HG02678 (cell line): ENCODE results near the gene S100A7A.

ENCODE experiments used
- ATAC-seq: cut with Tn5 transposase; IDR thresholded peaks from one replicate; pipeline ENCODE4 v1.9.1; 2021; ENCODE audit warnings: mild to moderate bottlenecking, moderate library complexity; ENCODE audit not compliant: unreplicated experiment

The S100A7A gene

DNA sequence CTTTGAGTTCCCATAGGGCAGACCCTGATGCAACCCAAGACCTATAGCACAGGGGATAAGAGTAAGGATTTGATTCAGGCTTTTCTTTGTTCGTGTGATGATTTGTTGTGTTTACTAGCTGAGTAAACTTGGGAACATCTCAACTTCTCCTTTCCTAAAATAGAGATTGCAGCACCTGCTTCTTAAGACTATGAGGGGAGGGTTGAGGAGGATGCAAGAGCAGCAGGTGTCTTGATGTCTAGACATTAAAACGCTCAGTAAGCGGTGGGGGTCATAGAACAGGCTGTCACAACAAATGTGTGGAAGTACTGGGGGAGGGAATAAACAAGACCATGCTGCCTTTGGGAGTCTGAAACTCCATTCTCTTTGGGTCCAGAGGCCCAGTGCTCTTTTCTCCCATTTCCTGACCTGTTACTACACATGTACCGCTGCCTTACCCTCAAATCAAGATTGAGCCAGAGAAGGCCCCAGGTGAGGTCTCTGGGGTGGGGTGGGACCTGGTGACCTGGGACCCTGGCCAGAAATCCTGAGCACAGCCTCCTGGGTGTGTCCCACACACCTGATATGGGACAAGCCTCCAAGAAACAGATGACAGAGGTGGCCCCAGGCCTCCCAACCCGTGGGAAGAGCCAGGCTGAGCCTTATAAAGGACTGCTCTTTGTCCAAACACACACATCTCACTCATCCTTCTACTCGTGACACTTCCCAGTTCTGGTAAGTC lies at the start of gene S100A7A:
Gene S100A7A, plus strand, starts transcription at position 671 of the 721 bp plus-strand sequence. CDS start 1,563 bp downstream, outside the sequence.
- no peak for ATAC-seq

DNA sequence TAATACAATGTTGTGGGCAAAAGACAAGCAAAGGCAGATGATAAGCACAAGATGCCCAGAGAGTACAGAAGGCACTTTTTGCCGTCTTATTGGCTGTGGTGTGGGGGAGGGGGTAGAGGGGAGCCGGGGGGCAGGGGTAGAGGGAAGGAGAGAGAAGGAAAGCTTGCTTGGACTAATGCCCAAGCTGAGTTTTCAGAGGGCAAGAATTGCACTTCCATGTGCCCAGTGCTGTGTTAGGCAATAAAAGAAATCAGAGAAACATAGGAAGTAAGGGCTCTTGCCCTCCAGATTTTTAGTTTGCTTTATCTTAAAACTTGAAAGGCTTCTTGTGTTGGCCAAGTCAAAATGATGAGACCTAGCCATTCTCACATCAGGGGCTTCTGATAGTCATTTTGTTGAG lies 49.2 kb upstream of the S100A7A start:
- no peak for ATAC-seq

DNA sequence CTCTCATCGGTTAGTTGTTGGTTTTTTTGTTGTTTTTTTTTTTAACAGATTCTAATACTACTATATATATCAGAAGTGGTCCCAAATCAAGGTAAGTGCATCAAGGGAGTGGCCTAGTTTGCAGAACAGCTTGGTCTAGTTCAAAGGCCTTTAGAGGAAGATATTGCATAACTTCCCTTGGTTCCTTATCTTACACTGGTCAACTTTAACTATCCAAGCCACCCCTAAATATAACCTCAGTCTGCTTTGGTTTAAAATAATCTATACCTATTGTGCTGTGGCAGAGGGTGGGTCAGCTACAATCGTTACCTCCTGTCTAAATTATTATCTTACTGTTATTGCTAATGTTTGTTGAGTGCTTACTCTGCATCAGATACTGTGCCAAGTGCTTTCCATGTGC lies 47.8 kb upstream of the S100A7A start:
- no peak for ATAC-seq

DNA sequence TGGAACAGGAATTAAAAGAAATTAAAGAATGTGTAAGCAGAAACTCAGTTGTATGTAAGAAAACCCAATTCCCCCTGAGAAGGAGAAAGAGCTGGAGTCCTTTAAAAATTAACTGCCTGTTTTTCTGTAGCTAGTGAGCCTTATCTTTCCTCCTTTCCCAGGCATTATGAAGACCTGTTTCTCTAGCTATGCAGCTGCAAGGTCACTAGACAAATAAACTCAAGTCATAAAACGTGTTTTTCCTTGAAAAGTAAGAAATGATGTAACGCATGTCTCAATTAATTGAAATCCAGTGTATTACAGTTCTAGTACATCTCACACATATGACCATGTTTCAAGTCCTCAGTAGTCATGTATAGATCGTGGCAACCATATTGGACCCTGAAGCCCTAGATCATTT lies 46.2 kb upstream of the S100A7A start:
- ATAC-seq, result no peak

GRCh38 chr1:153371231-153371630 lies 45.1 kb upstream of the S100A7A start:
- no peak for ATAC-seq

DNA sequence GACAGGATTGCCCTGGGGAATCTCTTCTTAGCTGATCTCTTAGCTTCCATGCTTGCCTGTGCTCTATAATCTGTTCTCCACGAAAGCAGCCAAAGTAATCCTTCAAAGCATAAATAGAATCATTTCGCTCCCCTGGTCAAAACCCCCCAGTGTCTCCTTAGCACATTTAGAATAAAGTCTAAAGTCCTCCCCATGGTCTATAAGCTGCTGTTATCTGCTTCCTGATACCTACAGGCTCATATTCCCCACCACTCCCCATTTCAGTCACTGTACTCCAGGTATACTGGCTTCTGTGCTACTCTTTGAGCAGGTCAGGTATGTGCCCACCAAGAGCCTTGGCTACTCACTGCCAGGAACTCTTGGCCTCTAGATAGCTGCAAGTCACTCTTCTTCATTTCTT lies 43.7 kb upstream of the S100A7A start:
- ATAC-seq, result no peak

DNA sequence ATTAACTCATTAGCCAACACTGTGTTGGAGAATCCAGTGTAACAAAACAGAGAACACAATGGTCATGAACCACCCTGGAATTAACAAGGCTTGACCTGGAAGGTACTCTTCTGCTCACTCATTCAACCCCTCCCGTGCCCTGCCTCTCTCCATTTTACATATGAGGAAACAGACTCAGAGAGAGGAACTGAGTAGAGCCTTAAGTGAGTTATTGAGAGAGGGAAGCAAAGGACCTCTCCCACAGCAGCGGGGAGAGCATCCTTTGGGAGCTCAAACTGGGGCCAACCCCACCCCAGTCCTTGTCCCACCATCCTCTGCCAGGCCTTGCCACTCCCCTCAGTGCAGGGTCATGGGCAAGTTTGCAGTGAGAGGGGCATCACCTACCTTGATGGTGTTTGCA lies 42.2 kb upstream of the S100A7A start:
- no peak for ATAC-seq

GRCh38 chr1:153375511-153375910 lies 40.8 kb upstream of the S100A7A start, which contains the start of gene S100A12:
TSS of gene S100A12 (minus strand) at chr1:153375621. CDS start at chr1:153374592, 1,029 bp downstream.
- ATAC-seq, result no peak

DNA sequence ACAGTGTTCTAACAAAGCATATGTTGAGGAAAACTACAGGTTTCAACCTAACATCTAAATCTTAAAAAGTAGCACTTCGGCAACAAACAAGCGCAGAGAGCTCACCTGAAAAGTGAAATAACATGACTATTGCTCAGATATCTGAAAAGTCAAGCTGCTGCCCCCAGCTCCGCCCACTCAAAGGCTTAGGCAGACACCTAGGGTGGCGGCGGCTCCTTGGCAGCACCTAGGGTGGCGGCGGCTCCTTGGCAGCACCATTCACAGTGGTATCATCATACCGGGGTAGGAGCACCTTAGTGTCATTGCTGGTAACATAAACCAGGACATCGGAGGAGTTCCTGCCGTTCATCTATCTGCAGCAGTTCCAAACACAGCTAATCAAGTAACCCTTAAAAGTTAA lies 36.7 kb upstream of the S100A7A start:
- ATAC-seq, result no peak

DNA sequence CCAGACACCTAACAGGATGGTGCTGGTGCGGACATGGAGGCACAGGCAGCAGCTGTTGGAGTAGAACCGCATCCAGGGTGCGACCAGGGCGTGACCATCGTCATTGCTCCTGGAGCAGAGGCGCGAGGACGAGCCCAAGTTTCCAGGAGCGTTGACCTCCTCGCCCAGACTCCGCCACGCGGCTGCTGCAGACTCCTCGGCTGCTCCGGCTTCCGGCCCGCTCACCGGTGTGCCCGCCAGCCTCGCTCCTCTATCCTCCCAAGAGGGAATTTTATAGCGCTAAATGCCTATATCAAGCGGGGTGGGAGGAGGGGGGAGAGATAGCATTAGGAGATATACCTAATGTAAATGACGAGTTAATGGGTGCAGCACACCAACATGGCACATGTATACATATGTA lies 35.6 kb upstream of the S100A7A start:
- ATAC-seq, result no peak

- no peak for ATAC-seq
Measured at GRCh38 chr1:153384958-153385580, 31.3 kb upstream of the S100A7A start.

DNA sequence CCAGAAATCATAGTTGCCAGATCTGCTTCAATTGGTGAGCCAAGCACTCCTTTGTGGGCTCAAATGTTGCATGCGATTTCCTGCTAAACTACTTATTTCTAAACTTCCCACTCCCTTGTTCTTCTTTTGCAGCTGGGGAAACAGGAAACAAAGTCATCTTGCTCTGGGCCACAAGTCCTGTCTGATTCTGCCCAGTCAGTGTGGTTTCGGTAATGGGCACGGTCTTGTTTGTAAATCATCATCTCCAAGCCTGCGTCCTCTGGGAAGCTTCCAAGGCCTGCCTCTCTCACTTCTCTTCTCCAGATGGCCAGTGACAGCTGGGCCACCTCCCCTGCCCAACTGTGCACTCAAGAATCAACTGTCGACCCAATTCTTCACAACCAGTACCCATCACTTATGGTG lies 29.8 kb upstream of the S100A7A start:
- ATAC-seq, result no peak

DNA sequence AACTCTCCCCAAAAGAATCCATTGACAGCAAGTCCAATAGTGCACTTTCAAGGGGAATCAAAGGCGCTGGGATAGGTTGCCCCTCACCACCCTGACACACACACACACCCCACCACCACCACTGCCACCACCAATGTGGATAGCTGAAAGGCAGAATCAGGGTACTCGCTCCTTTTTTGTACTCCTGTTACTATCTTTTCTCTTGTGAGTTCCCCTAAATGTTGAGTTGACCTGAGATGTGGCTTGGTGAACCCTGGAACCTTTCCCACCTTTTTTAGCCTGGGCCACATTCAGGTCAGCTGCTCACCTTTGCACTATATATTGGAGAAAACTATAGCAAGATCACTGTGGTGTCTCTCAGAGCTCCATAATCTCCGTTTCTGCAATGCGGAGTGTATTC lies 29.3 kb upstream of the S100A7A start:
- no peak for ATAC-seq

DNA sequence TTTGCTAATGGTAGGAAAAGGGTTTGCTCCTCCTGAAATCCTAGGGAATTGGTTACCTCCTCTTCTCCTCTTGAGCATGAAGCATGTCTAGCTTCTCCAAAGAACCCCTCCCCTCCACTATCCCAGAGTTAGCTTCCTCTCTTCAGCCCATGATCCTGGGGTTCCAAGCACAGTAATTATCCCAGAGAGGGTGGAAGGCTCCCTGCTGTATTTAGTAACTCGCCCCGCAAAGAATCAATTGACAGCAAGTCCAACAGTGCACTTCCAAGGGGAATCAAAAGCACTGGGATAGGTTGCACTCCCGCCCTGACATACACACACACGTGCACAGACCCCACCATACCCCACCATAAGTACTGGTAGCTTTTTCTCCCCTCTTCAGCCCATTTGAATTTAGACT lies 28.5 kb upstream of the S100A7A start:
- no peak for ATAC-seq

DNA sequence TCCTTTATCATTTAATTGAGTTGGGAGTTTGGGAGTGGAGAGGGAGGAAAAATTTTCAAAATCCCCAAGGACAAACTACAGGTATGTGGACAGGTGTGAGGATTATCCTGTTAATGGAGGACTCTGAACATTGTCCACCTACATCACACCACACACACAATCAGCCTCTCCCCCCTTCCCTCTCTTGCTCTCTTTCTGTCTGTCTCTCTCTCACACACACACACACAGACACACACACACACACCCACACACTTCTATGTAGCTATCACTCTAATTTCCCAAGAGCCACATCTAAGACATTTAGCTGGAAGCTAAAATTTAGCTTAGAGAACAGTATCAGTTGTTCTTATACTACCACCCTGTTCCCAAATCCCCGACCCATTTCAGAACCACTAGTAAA lies 26.9 kb upstream of the S100A7A start:
- ATAC-seq, result no peak

DNA sequence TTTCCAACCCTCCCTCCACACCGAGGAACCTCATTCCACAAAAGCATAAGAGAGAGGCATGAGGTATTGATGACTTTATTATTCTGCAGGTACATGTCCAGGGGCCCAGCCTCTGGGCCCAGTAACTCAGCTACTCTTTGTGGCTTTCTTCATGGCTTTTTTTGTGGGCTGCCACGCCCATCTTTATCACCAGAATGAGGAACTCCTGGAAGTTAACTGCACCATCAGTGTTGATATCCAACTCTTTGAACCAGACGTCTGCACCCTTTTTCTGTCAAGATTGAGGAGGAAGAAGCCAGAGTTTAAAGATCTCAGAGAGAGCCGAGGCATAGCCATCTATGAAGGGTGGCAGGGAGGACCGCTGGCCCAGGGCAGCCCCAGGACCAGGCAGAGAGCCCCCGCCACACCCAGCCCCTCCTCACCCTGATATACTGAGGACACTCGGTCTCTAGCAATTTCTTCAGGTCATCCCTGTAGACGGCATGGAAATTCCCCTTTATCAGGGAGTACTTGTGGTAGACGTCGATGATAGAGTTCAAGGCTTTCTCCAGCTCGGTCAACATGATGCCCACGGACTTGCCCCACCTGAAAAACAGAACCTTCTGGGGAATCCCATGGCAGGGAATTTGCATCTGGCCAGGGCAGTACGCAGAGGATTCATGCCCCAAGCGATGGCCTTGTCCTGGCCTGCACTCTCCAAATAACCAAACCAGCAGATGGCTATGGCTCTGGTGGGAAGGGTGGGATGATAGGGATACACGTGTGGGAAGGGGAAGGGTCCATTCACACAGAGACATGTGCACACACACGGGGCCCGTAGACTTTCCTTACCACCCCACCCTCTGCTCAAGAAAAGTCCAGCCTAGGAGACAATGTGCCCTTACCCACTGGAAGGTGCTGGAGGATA lies 26.1 kb upstream of the S100A7A start:
- ATAC-seq, result no peak

DNA sequence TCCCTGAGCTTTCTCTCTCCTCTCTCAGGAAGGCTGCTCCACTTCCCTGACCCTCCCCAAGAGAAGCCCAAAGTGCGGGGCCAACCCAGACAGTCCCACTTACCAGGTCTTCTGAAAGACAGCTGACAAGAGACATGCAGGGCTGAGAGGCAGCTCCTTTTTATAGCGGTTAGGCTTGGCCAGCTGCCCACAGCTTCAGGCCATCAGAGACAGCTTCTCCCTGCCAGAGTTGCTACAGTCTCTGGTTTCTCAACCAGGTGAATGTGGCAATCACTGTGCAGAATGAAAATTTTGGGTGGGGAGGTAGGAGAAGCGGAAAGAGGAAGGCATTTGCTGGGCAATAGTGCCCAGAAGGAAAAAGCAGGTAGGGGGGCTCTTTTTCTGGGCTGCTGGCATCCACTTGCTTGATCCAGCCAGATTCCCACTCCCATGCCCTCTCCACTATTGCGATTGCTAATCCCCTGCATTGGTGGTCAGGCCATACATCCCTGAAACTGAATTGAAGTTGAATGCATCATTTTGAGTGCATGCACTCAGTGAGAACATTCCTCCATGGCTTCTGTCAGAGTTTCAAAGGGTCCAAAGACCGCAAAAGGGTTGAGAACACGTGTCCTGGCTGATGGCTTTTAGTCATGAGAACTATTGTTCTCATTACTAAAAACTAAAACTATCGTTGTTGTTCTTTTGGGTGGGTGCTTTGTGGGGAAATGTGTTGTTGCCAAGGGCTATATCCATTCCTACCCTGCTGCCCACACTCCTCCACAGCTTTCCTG lies 25.2 kb upstream of the S100A7A start, which contains the start of gene S100A8:
Gene S100A8, minus strand, starts transcription at position 136 of the 773 bp plus-strand sequence. CDS start 538 bp downstream, outside the sequence.
- ATAC-seq, result no peak

DNA sequence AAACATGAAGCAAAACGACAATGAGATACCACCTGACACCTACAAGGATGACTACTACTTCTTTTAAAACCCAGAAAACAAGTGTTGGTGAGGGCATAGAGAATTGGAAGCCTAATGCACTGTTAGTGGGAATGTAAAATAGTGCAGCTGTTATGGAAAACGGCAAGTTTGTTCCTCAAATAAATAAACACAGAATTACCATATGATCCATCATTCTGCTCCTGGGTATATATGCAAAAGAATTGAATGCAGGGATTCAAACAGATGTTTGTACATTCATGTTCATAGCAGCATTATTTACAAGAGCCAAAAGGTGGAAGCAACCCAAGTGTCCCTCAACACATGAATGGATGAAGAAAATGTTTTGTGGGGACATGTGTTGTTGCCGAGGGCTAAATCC lies 24.1 kb upstream of the S100A7A start:
- no peak for ATAC-seq

- ATAC-seq, result no peak
Measured at GRCh38 chr1:153392822-153393221, 23.5 kb upstream of the S100A7A start.

DNA sequence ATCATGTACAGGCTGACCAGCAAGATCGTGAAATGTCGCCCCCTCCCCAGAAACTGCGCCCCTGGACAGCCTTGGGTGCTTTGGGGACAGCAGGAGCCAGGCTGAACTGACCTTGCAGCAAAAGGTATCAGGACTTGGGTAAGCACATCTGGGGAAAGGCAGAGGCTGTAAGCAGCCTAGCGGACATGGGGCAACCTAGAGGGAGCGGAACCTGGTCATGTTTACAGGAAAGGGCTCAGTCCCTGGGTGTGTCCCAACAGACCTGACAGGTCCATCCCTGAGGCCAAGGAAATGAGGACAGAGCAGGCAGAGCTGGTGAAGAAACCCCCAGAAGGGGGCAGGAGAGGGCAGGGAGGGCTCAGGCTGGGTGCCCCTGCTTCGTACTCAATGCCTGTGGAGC lies 22.4 kb upstream of the S100A7A start:
- no peak for ATAC-seq

GRCh38 chr1:153394391-153394790 lies 21.9 kb upstream of the S100A7A start:
- ATAC-seq, result no peak
